HL-60 (cell line): Measurements from ENCODE around the gene NEK3.

ENCODE experiments used
- CTCF ChIP-seq: IDR thresholded peaks from one replicate; pipeline ENCODE4 v1.5.1; 2011; ENCODE audit warnings: low read length, control low read depth, inconsistent platforms; ENCODE audit not compliant: insufficient read depth
- POLR2AphosphoS5 ChIP-seq: IDR thresholded peaks from 2 replicates; pipeline ENCODE4 v1.6.1; 2012; ENCODE audit warnings: low read depth
- REST ChIP-seq: IDR thresholded peaks from 2 replicates; pipeline ENCODE4 v1.6.1; 2012; ENCODE audit warnings: low read depth; ENCODE audit not compliant: insufficient replicate concordance

DNA sequence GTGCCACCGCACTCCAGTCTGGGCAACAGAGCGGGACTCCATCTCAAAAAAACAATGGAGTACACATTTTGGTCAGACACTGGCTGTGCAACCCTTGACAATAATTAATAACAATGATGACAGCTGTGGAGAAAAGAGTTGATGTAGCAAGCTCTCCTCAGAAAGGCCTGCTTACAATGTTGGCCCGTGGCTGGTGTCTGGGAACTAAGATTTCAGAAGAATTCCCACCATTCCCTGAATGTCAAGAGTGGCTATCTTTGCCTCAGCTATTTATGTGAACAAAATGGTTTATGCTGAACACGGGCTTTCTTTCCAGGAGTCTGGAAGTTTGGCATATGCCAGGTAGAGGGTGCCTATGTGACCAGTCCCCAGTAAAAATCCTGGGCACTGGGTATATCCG is 56.0 kb downstream of the NEK3 start:
- TF ChIP-seq CTCF (no peak), POLR2AphosphoS5 (no peak), REST (no peak)
